ENCODE results near the gene GBP7. TPM values are rescaled to one million over a fixed set of nuclear protein-coding genes. Genes with fewer than 3 reads are reported as not detected.

Gene GBP7
- total RNA-seq, 4 donors from 2014 or later: not detected

GRCh38 chr1:89195476-89195875, 19.7 kb upstream of the GBP7 start:
- TF ChIP-seq POLR2A (IDR thresholded peaks at IDR 0.05) (no peak), CTCF (IDR thresholded peaks at IDR 0.05) (no peak)
- no peak for DNase-seq
- Histone ChIP-seq H3K27ac (no peak overlapping the region), H3K36me3 (no peaks in the 10 kb centered on the region), H3K4me3 (no peak overlapping the region), H3K4me1 (peaks cover 0 to 14% (median 0%) of the 10 kb centered on the region in 4 donors), H3K9me3 (no peaks in the 10 kb centered on the region), H3K27me3 (no peaks in the 10 kb centered on the region)
- 76 to 83% methylated on average over 2 to 3 of the region's 3 CpGs for WGBS, 2 donors (ENCODE audit: low coverage in 1 of 2)
- intact Hi-C loops (cut with DNase I; ENCODE audit: low total_unique reads): no loop called here
- in situ Hi-C loops (cut with MboI; ENCODE audit: low pct_ligation_motif_present in 1 of 4, low pct_unique_long_range_greater_than_20kb in 1 of 4, low sequenced_read_pairs in 3 of 4): no loop called here

GRCh38 chr1:89191314-89191713, 15.5 kb upstream of the GBP7 start:
- DNase-seq: no peak
- no peaks in the 10 kb centered on the region for H3K36me3 ChIP-seq
- no peak overlapping the region for H3K27ac ChIP-seq
- WGBS, 2 donors (ENCODE audit: low coverage in 1 of 2): 86 to 97% methylated on average over 5 of the region's 5 CpGs
- no peaks in the 10 kb centered on the region for H3K9me3 ChIP-seq
- H3K27me3 ChIP-seq: no peaks in the 10 kb centered on the region
- no peaks in the 10 kb centered on the region for H3K4me1 ChIP-seq
- in situ Hi-C loops (cut with MboI; ENCODE audit: low pct_ligation_motif_present in 1 of 4, low pct_unique_long_range_greater_than_20kb in 1 of 4, low sequenced_read_pairs in 3 of 4): no loop called here
- intact Hi-C loops (cut with DNase I; ENCODE audit: low total_unique reads): no loop called here
- no peak overlapping the region for H3K4me3 ChIP-seq
- no peak for TF ChIP-seq POLR2AphosphoS5 (IDR thresholded peaks at IDR 0.05)
- TF ChIP-seq CTCF (IDR thresholded peaks at IDR 0.05): no peak

GRCh38 chr1:89190017-89190416, 14.2 kb upstream of the GBP7 start:
- no peaks in the 10 kb centered on the region for H3K4me1 ChIP-seq
- TF ChIP-seq POLR2AphosphoS5 (IDR thresholded peaks at IDR 0.05) (no peak), EP300 (IDR thresholded peaks at IDR 0.05; ENCODE audit: low read depth) (no peak), CTCF (IDR thresholded peaks at IDR 0.05) (no peak), POLR2A (IDR thresholded peaks at IDR 0.05) (no peak)
- 87 to 100% methylated on average over 2 to 4 of the region's 4 CpGs for WGBS, 2 donors (ENCODE audit: low coverage in 1 of 2)
- no peak for DNase-seq
- in situ Hi-C loops (cut with MboI; ENCODE audit: low pct_ligation_motif_present in 1 of 4, low pct_unique_long_range_greater_than_20kb in 1 of 4, low sequenced_read_pairs in 3 of 4) (no loop called here), intact Hi-C loops (cut with DNase I; ENCODE audit: low total_unique reads) (no loop called here)
- no peaks in the 10 kb centered on the region for H3K9me3 ChIP-seq
- no peak overlapping the region for H3K4me3 ChIP-seq
- H3K27me3 ChIP-seq: no peaks in the 10 kb centered on the region
- H3K36me3 ChIP-seq: no peaks in the 10 kb centered on the region
- H3K27ac ChIP-seq: no peak overlapping the region

GRCh38 chr1:89179343-89179742, 3.5 kb upstream of the GBP7 start:
- Histone ChIP-seq H3K27ac (no peak overlapping the region), H3K4me3 (no peak overlapping the region), H3K27me3 (no peaks in the 10 kb centered on the region), H3K4me1 (no peaks in the 10 kb centered on the region), H3K36me3 (peaks cover 0 to 9% (median 0%) of the 10 kb centered on the region in 4 donors), H3K9me3 (peaks cover 0 to 4% of the 10 kb centered on the region in 2 donors)
- intact Hi-C loops (cut with DNase I; ENCODE audit: low total_unique reads) (no loop called here), in situ Hi-C loops (cut with MboI; ENCODE audit: low pct_ligation_motif_present in 1 of 4, low pct_unique_long_range_greater_than_20kb in 1 of 4, low sequenced_read_pairs in 3 of 4) (no loop called here)
- no peak for TF ChIP-seq POLR2AphosphoS5 (IDR thresholded peaks at IDR 0.05)
- TF ChIP-seq CTCF (IDR thresholded peaks at IDR 0.05): no peak
- no peak for TF ChIP-seq POLR2A (IDR thresholded peaks at IDR 0.05)
- no peak for TF ChIP-seq EP300 (IDR thresholded peaks at IDR 0.05; ENCODE audit: low read depth)
- 83 to 86% methylated on average over 1 to 2 of the region's 2 CpGs for WGBS, 2 donors (ENCODE audit: low coverage in 1 of 2)
- DNase-seq: no peak

Data from transverse colon (tissue), 4 donors.